H1 (cell line): ENCODE results near the gene TMEM272. TPM values are rescaled to one million over a fixed set of nuclear protein-coding genes. Genes with fewer than 3 reads are reported as not detected.

Experiments
- CTCF ChIA-PET: fragments of 300-600 bp; sonication (Branson Sonifier 250); formaldehyde crosslinking; loops from one replicate; lab custom pipeline; 2021; ENCODE audit not compliant: partially characterized antibody; lab: Charles Lee
- POLR2A ChIA-PET: fragments of 300-600 bp; sonication (Branson Sonifier 250); formaldehyde crosslinking; loops from one replicate; lab custom pipeline; 2021; ENCODE audit warnings: inconsistent platforms; ENCODE audit not compliant: partially characterized antibody; lab: Charles Lee
- DNase-seq, 2 experiments: peaks; one replicate each; pipeline versions ENCODE4 v3.0.0 to v3.0.0-alpha.2; 2010 to 2022; ENCODE audit warnings: low spot score in 2 of 2, low read depth in 1 of 2, mixed read lengths in 1 of 2
- FAIRE-seq: peaks from 2 replicates; lab custom pipeline; 2011; peaks lifted over from hg19 to GRCh38; lab: Jason Lieb, UNC
- H2AFZ ChIP-seq: 2 replicates; pipeline ENCODE4 v1.8.1; 2012; ENCODE audit warnings: low read length, inconsistent platforms
- H2AK5ac ChIP-seq: 2 replicates; pipeline ENCODE4 v1.6.1; 2013; ENCODE audit warnings: low read depth, low read length
- H2BK120ac ChIP-seq: replicated peaks from 2 replicates; pipeline ENCODE3; 2013; ENCODE audit warnings: low read depth, low read length, inconsistent platforms
- H2BK12ac ChIP-seq: 2 replicates; pipeline ENCODE4 v1.6.1; 2013; ENCODE audit warnings: low read depth, low read length
- H2BK15ac ChIP-seq: 2 replicates; pipeline ENCODE4 v1.6.1; 2013; ENCODE audit warnings: low read length
- H2BK20ac ChIP-seq: 2 replicates; pipeline ENCODE4 v1.6.1; 2013; ENCODE audit warnings: low read length
- H2BK5ac ChIP-seq: 2 replicates; pipeline ENCODE4 v1.6.1; 2013; ENCODE audit warnings: low read depth, low read length
- H3K14ac ChIP-seq: 2 replicates; pipeline ENCODE4 v1.6.1; 2013; ENCODE audit warnings: inconsistent platforms; ENCODE audit not compliant: insufficient read length
- H3K18ac ChIP-seq: 2 replicates; pipeline ENCODE4 v1.6.1; 2013; ENCODE audit warnings: low read length; ENCODE audit errors: extremely low read depth
- H3K23ac ChIP-seq: 2 replicates; pipeline ENCODE4 v1.6.1; 2013; ENCODE audit warnings: inconsistent platforms; ENCODE audit not compliant: insufficient read length
- H3K23me2 ChIP-seq: 2 replicates; pipeline ENCODE4 v1.6.1; 2013; ENCODE audit warnings: low read depth, low read length
- H3K27ac ChIP-seq: 2 replicates; pipeline ENCODE4 v1.6.1; 2011; ENCODE audit warnings: low read depth, low read length, inconsistent platforms
- H3K27me3 ChIP-seq, 4 experiments: replicated peaks in 1 of 4; 1 replicate in 1 of 4; 2 replicates in 3 of 4; pipeline versions ENCODE4 v1.6.1 to v1.8.1; 2011 to 2013; ENCODE audit warnings: low read length in 3 of 4, mild to moderate bottlenecking in 3 of 4, inconsistent platforms in 2 of 4, mixed read lengths in 2 of 4, moderate library complexity in 1 of 4; ENCODE audit not compliant: control insufficient read depth in 3 of 4, insufficient read depth in 3 of 4; ENCODE audit errors: extremely low read depth in 1 of 4
- H3K36me3 ChIP-seq, 4 experiments: 2 replicates each; pipeline versions ENCODE4 v1.6.1 to v1.8.1; 2011 to 2013; ENCODE audit warnings: mild to moderate bottlenecking in 4 of 4, low read length in 3 of 4, moderate library complexity in 2 of 4, control low read depth in 1 of 4, inconsistent platforms in 1 of 4; ENCODE audit not compliant: insufficient read depth in 4 of 4, control insufficient read depth in 2 of 4
- H3K4ac ChIP-seq: replicated peaks from 2 replicates; pipeline ENCODE3; 2013; ENCODE audit warnings: low read length, low read depth, mixed read lengths, inconsistent platforms; ENCODE audit not compliant: insufficient read length
- H3K4me1 ChIP-seq, 4 experiments: replicated peaks in 1 of 4; 1 replicate in 1 of 4; 2 replicates in 3 of 4; pipeline versions ENCODE4 v1.6.1 to v1.8.1; 2011 to 2013; ENCODE audit warnings: low read length in 3 of 4, inconsistent platforms in 2 of 4, mixed read lengths in 1 of 4; ENCODE audit not compliant: insufficient read depth in 4 of 4, control insufficient read depth in 3 of 4
- H3K4me2 ChIP-seq, 2 experiments: 2 replicates each; pipeline versions ENCODE4 v1.6.1 to v1.8.1; 2011 to 2013; ENCODE audit warnings: low read depth in 2 of 2, low read length in 2 of 2, control low read depth in 1 of 2, inconsistent platforms in 1 of 2, mild to moderate bottlenecking in 1 of 2; ENCODE audit not compliant: insufficient read depth in 1 of 2
- H3K4me3 ChIP-seq, 4 experiments: fragments of 200-600, 300-600 bp in 1 of 4; sonication (generic), shearing (Covaris generic), sonication (Bioruptor Twin) in 1 of 4; 2 replicates each; pipeline versions ENCODE4 v1.5.1 to v1.8.1; 2011 to 2016; ENCODE audit warnings: low read length in 4 of 4, low read depth in 3 of 4, control low read depth in 2 of 4, inconsistent platforms in 2 of 4, mild to moderate bottlenecking in 2 of 4, mixed read lengths in 1 of 4, moderate library complexity in 1 of 4; ENCODE audit not compliant: insufficient read depth in 2 of 4; ENCODE audit errors: extremely low read depth in 1 of 4
- H3K56ac ChIP-seq: replicated peaks from 2 replicates; pipeline ENCODE3; 2013; ENCODE audit warnings: low read depth, mild to moderate bottlenecking, mixed read lengths, low read length, inconsistent platforms; ENCODE audit not compliant: insufficient read length
- H3K79me1 ChIP-seq: 2 replicates; pipeline ENCODE4 v1.6.1; 2013; ENCODE audit warnings: low read depth, low read length, control low read depth
- H3K79me2 ChIP-seq, 2 experiments: 2 replicates each; pipeline versions ENCODE4 v1.6.1 to v1.8.1; 2012 to 2013; ENCODE audit warnings: low read length in 2 of 2, mild to moderate bottlenecking in 2 of 2, inconsistent platforms in 1 of 2; ENCODE audit not compliant: insufficient read depth in 2 of 2, control insufficient read depth in 1 of 2
- H3K9ac ChIP-seq, 4 experiments: replicated peaks in 1 of 4; 1 replicate in 1 of 4; 2 replicates in 3 of 4; pipeline versions ENCODE4 v1.6.1 to v1.8.1; 2011 to 2013; ENCODE audit warnings: low read depth in 3 of 4, low read length in 3 of 4, control low read depth in 2 of 4, mild to moderate bottlenecking in 2 of 4, moderate library complexity in 2 of 4, inconsistent platforms in 1 of 4; ENCODE audit errors: extremely low read depth in 1 of 4
- H3K9me3 ChIP-seq, 2 experiments: 2 replicates each; pipeline versions ENCODE4 v1.6.1 to v1.8.1; 2012 to 2013; ENCODE audit warnings: mild to moderate bottlenecking in 2 of 2, moderate library complexity in 2 of 2, control low read depth in 1 of 2, inconsistent platforms in 1 of 2, low read depth in 1 of 2, low read length in 1 of 2, mixed read lengths in 1 of 2; ENCODE audit not compliant: insufficient read depth in 2 of 2
- H4K20me1 ChIP-seq, 2 experiments: replicated peaks in 1 of 2; 2 replicates each; pipeline versions ENCODE3 to v1.8.1; 2011 to 2013; ENCODE audit warnings: inconsistent platforms in 2 of 2, low read length in 2 of 2, mild to moderate bottlenecking in 1 of 2; ENCODE audit not compliant: insufficient read depth in 2 of 2, control insufficient read depth in 1 of 2
- H4K5ac ChIP-seq: 2 replicates; pipeline ENCODE4 v1.6.1; 2013; ENCODE audit warnings: low read length, low read depth, mixed read lengths, inconsistent platforms; ENCODE audit not compliant: insufficient read length
- H4K8ac ChIP-seq: 2 replicates; pipeline ENCODE4 v1.8.0; 2013; ENCODE audit warnings: mild to moderate bottlenecking, moderate library complexity, low read length, inconsistent platforms; ENCODE audit not compliant: insufficient read depth; ENCODE audit errors: extremely low read depth
- H4K91ac ChIP-seq: replicated peaks from 2 replicates; pipeline ENCODE3; 2013; ENCODE audit warnings: low read length, mixed read lengths, inconsistent platforms; ENCODE audit not compliant: insufficient read length
- HDAC2 ChIP-seq, 2 experiments: fragments of 300-600 bp in 1 of 2; sonication (generic) in 1 of 2; IDR thresholded peaks; 2 replicates each; pipeline ENCODE4 v1.6.1; 2011 to 2012; ENCODE audit warnings: low read depth in 2 of 2, low read length in 2 of 2, mild to moderate bottlenecking in 2 of 2, moderate library complexity in 2 of 2, borderline replicate concordance in 1 of 2, inconsistent platforms in 1 of 2
- WGBS, 2 experiments: shearing (Covaris generic) in 1 of 2; methylation state at CpG; one replicate each; pipeline versions ENCODE4 v1.1.6 to v1.1.7; 2013 to 2015; ENCODE audit warnings: low lambda C conversion rate in 2 of 2, mixed read lengths in 2 of 2, inconsistent platforms in 1 of 2, low coverage in 1 of 2, missing lambda C conversion rate in 1 of 2; ENCODE audit not compliant: insufficient replicate concordance in 2 of 2, insufficient coverage in 1 of 2, insufficient read length in 1 of 2; ENCODE audit errors: extremely low coverage in 1 of 2, missing lambda C conversion rate in 1 of 2; 5-methylcytosine and 5-hydroxymethylcytosine counted together
- polyA plus RNA-seq, 7 experiments: library from polyadenylated mRNA; depleted of rRNA in 3 of 7; stranded (reverse) in 5 of 7; unstranded in 2 of 7; fragments of >200 nt in 5 of 7; fragments of 200-250 nt in 2 of 7; gene quantifications; 1 replicate in 5 of 7; 2 replicates in 1 of 7; 4 replicates in 1 of 7; pipeline versions ENCODE4 v1.2.1 to v1.2.3, GENCODE V29; 2011 to 2013; ENCODE audit warnings: missing spikeins in 2 of 7, mixed read lengths in 2 of 7
- total RNA-seq: library from RNA; stranded (reverse); fragmentation: NEBNext Ultra II Directional; extraction: Animal tissue kit (Norgen Biotek cat#: 25700); gene quantifications from 2 replicates; pipeline ENCODE4 v1.2.1, GENCODE V29; 2021

The TMEM272 gene
- total and polyA plus RNA-seq, 2 of the 8 experiments (the other 6 are each of a cell fraction or from before 2014, with no cell fraction given), result 0.05 TPM; not detected in 1

GRCh38 chr13:51815848-51816247 lies 29.1 kb downstream of the TMEM272 start:
- no peak overlapping the region for H2BK20ac ChIP-seq
- no peaks in the 10 kb centered on the region for H3K79me2 ChIP-seq
- H3K9me3 ChIP-seq, result no peaks in the 10 kb centered on the region
- no peak overlapping the region for H2BK120ac ChIP-seq
- H4K20me1 ChIP-seq, result no peaks in the 10 kb centered on the region
- no peak overlapping the region for H2AK5ac ChIP-seq
- WGBS, 2 experiments, result 87% methylated on average over 11 of the region's 11 CpGs; no CpG with 5 or more reads in 1 of the 2 experiments
- H3K4me2 ChIP-seq, result peak overlapping the region in 1 of 2 experiments; percentile 1; a peak in 1 of 4 replicates
- H3K9ac ChIP-seq, result no peak overlapping the region
- H2BK12ac ChIP-seq, result no peak overlapping the region
- no peak overlapping the region for H3K14ac ChIP-seq
- DNase-seq (no peak), FAIRE-seq (no peak)
- H2BK15ac ChIP-seq, result no peak overlapping the region
- H3K23ac ChIP-seq, result no peak overlapping the region
- H4K5ac ChIP-seq, result no peak overlapping the region
- peaks cover 0 to 16% (median 7%) of the 10 kb centered on the region in 4 experiments; a peak in 5 of 7 replicates for H3K4me1 ChIP-seq
- H3K4me3 ChIP-seq, result no peak overlapping the region
- no peak for TF ChIP-seq HDAC2 (IDR thresholded peaks at IDR 0.05; ENCODE audit: borderline replicate concordance in 1 of 2, low read depth in 2 of 2, low read length in 2 of 2)
- ChIA-PET POLR2A (interaction anchor here (1.9 kb wide), 1 partner anchor 10 kb away, joined by 5 read pairs; no protein-coding TSS in a partner anchor), CTCF (interaction anchor here (0.7 to 7.5 kb wide), 37 partner anchors 9 to 690 kb away, joined by 3 to 105 read pairs (median 5); partner anchors contain the start of gene TMEM272)
- no peaks in the 10 kb centered on the region for H3K23me2 ChIP-seq
- no peak overlapping the region for H3K56ac ChIP-seq
- no peak overlapping the region for H3K4ac ChIP-seq
- no peak overlapping the region for H3K27ac ChIP-seq
- H4K8ac ChIP-seq, result no peak overlapping the region
- H3K18ac ChIP-seq, result no peak overlapping the region
- no peaks in the 10 kb centered on the region for H3K36me3 ChIP-seq
- no peak overlapping the region for H4K91ac ChIP-seq
- H3K27me3 ChIP-seq, result peaks cover 0 to 3% (median 1%) of the 10 kb centered on the region in 4 experiments; a peak in 2 of 7 replicates
- H3K79me1 ChIP-seq, result no peaks in the 10 kb centered on the region
- no peak overlapping the region for H2BK5ac ChIP-seq
- H2AFZ ChIP-seq, result no peak overlapping the region
